ENCODE results near the gene DPH1. TPM values are rescaled to one million over a fixed set of nuclear protein-coding genes. Genes with fewer than 3 reads are reported as not detected.

DPH1 gene
- total RNA-seq, 8 experiments from 2014 or later = 15.3 to 113 (median 29.0) TPM

DNA sequence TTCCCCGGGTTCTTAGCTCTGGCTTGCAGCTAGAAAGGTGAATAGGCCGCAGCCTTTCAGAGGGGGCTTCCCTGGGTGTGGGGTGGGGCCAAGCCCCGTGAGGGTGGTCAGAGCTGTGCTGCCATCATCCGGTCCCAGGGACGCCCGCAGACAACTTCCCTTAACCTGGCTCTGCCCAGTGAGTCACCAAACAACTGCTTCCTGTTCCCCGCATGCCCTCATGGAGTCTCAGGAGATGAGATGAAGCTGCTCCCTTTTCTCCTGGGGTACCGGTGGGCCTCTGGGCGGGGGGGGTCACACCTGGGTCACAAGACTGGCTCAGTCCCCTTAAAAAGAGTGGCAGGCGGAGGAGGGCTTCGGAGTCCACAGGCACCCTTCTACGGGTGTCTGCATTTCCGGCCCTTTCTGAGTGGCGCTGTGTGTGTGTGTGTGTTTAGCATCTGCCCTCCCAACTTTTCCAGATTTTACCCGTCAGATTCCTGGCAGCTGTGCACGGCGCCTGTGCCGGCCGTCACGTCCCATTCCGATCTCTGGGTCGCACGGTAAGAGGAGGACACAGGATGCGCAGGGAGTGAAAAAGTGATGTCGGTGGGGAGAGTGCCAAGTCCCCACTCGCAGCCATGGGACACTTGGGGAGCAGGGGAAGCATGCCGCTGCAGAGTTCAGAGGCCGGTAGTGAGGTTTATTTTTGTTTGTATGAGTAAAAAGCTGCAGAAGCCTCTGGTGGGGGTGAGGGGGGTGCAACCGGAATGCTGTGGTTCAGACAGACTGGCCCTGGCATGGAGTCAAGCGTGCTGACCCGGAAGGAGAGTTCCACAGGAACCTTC is 41.7 kb downstream of the DPH1 start:
- no peak for ATAC-seq (replicated peaks in 6 of 8)
- Histone ChIP-seq H3K4me1 (replicated peaks in 1 of 2) (peaks cover 0 to 6% of the 10 kb centered on the region in 2 donors), H3K27ac (no peak overlapping the region), H3K4me3 (no peak overlapping the region)
- in situ Hi-C loops (cut with MboI; ENCODE audit: low pct_unique_long_range_greater_than_20kb in 2 of 9, low sequenced_read_pairs in 9 of 9, unreplicated experiment in 9 of 9) = loop anchor here in 3 of 9 experiments (25.0 kb wide), 1 partner anchor 166 kb away; no protein-coding TSS in a partner anchor
- 60 to 100% (median 90%) methylated on average over 1 to 20 of the region's 31 CpGs; no CpG with 5 or more reads in 2 of the 10 experiments for WGBS, 10 experiments

GRCh38 chr17:2074919-2075318 is 45.0 kb downstream of the DPH1 start:
- peaks cover 0 to 6% of the 10 kb centered on the region in 2 donors for H3K4me1 ChIP-seq (replicated peaks in 1 of 2)
- ATAC-seq (replicated peaks in 6 of 8) = no peak
- no peak overlapping the region for H3K4me3 ChIP-seq
- in situ Hi-C loops (cut with MboI; ENCODE audit: low pct_unique_long_range_greater_than_20kb in 2 of 9, low sequenced_read_pairs in 9 of 9, unreplicated experiment in 9 of 9) = loop anchor here in 4 of 9 experiments (25.0 kb wide), 1 partner anchor 162 kb away; no protein-coding TSS in a partner anchor
- 60 to 100% methylated on average over 1 to 2 of the region's 10 CpGs; no CpG with 5 or more reads in 8 of the 10 experiments for WGBS, 10 experiments
- no peak overlapping the region for H3K27ac ChIP-seq

DNA sequence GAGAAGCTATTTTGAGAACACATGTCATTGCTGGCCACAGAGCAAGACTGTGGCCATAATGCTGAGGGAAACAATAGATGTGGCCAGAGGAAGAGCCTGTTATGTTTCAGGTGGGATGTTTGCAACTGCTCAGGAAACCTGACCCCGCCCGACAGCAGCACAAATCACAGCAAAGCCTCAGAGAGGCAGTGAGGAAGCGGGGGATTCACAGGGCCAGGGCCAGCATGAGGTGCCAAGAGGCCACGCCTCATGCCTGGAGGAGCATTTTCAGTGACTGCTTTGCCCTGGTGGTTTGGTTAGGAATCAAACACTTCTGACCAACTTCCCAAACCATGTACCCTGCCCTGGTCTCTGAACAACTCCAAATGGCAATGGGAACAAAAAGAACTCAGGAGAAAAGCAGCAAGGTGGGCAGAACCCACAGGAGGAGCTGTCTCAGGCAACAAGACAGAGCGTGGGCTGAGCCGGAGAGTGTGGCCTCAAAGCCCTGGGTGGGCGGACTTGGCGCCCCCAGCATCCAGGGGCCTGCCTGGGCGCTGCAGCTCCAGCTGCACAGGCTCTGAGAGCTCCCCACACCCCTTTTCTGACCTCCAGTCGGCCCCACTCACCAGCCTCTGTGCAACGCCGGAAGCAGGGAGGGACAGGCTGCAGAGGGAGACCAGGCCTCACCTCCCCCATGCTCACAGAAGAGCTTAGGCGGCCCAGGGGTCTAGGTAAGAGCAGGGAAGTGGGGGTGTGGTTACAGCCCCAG is 45.6 kb downstream of the DPH1 start:
- ATAC-seq (replicated peaks in 6 of 8) = peak; percentile 29 to 86 (median 70)
- WGBS, 10 experiments = 0 to 100% (median 47%) methylated on average over 1 to 3 of the region's 13 CpGs; no CpG with 5 or more reads in 4 of the 10 experiments
- peaks cover 0 to 6% of the 10 kb centered on the region in 2 donors for H3K4me1 ChIP-seq (replicated peaks in 1 of 2)
- H3K4me3 ChIP-seq = no peak overlapping the region
- in situ Hi-C loops (cut with MboI; ENCODE audit: low pct_unique_long_range_greater_than_20kb in 2 of 9, low sequenced_read_pairs in 9 of 9, unreplicated experiment in 9 of 9) = loop anchor here in 1 of 9 experiments (25.0 kb wide), 1 partner anchor 162 kb away; no protein-coding TSS in a partner anchor
- peak overlapping the region in 1 of 2 donors; percentile 3 for H3K27ac ChIP-seq

DNA sequence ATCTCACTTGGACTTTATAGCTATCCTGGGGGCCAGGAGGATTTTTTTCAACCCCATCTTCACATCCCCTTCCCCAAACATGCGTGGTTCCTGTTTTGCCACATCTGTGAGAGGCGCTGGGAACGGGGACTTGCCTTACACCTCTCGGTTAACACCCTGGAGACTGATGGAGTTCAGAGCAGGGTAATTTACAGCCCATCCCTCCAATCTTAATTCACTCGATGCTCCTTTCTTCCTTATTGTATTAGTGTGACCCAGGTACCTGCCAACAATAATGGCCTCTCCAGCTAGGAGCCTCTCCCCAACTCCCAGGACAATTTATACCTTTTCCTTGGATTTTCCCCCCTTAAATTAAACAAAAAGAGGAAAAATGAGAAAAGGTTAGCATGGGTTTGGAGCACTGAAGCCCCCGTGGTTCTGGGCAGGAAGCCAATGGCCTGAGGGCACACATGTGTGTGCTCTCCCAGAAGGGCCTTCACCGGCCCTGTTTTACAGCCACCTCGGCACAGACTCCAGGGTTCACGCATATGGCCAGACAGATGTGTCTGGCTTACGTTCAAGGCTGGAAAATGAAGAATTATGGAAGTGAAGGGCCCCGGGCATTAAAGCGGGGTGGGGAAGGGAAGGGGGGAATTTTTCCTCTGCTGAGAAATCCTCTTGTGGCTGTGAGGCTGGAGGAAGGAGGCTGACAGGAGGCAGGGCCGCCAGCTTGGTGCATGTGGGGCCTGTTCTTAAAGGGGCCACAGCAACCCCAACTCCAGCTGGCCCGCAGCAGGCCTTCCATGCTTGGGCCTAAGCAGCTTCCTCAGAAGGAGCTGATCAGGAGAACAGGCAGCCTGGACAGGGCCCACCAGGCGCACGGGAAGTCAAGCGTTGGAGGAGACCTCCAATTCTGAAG is 46.4 kb downstream of the DPH1 start:
- no peak overlapping the region for H3K4me3 ChIP-seq
- 13 to 100% (median 73%) methylated on average over 1 to 9 of the region's 17 CpGs; no CpG with 5 or more reads in 1 of the 10 experiments for WGBS, 10 experiments
- peak overlapping the region; percentile 3 to 26 for H3K27ac ChIP-seq
- peak in 6 of 8 experiments; percentile 4 to 66 (median 32) for ATAC-seq (replicated peaks in 6 of 8)
- in situ Hi-C loops (cut with MboI; ENCODE audit: low pct_unique_long_range_greater_than_20kb in 2 of 9, low sequenced_read_pairs in 9 of 9, unreplicated experiment in 9 of 9) = loop anchor here in 1 of 9 experiments (25.0 kb wide), 1 partner anchor 161 kb away; no protein-coding TSS in a partner anchor
- peaks cover 0 to 6% of the 10 kb centered on the region in 2 donors for H3K4me1 ChIP-seq (replicated peaks in 1 of 2)

- no peak overlapping the region for H3K4me3 ChIP-seq
- WGBS, 10 experiments = 0 to 100% (median 93%) methylated on average over 1 to 3 of the region's 8 CpGs; no CpG with 5 or more reads in 4 of the 10 experiments
- H3K27ac ChIP-seq = no peak overlapping the region
- in situ Hi-C loops (cut with MboI; ENCODE audit: low pct_unique_long_range_greater_than_20kb in 2 of 9, low sequenced_read_pairs in 9 of 9, unreplicated experiment in 9 of 9) = loop anchor here in 1 of 9 experiments (25.0 kb wide), 1 partner anchor 160 kb away; no protein-coding TSS in a partner anchor
- no peak for ATAC-seq (replicated peaks in 6 of 8)
- peaks cover 0 to 6% of the 10 kb centered on the region in 2 donors for H3K4me1 ChIP-seq (replicated peaks in 1 of 2)
Measured at GRCh38 chr17:2077040-2077439, 47.1 kb downstream of the DPH1 start.

GRCh38 chr17:2081564-2081963 is 51.6 kb downstream of the DPH1 start:
- Histone ChIP-seq H3K27ac (no peak overlapping the region), H3K4me1 (replicated peaks in 1 of 2) (peaks cover 15 to 19% of the 10 kb centered on the region in 2 donors)
- in situ Hi-C loops (cut with MboI; ENCODE audit: low pct_unique_long_range_greater_than_20kb in 2 of 9, low sequenced_read_pairs in 9 of 9, unreplicated experiment in 9 of 9) = loop anchor here in 1 of 9 experiments (25.0 kb wide), 1 partner anchor 156 kb away; no protein-coding TSS in a partner anchor

GRCh38 chr17:2082003-2082781 is 52.2 kb downstream of the DPH1 start:
- in situ Hi-C loops (cut with MboI; ENCODE audit: low pct_unique_long_range_greater_than_20kb in 2 of 9, low sequenced_read_pairs in 9 of 9, unreplicated experiment in 9 of 9) = loop anchor here in 1 of 9 experiments (25.0 kb wide), 1 partner anchor 155 kb away; no protein-coding TSS in a partner anchor
- Histone ChIP-seq H3K4me3 (no peak overlapping the region), H3K27ac (no peak overlapping the region), H3K4me1 (replicated peaks in 1 of 2) (peaks cover 18 to 19% of the 10 kb centered on the region in 2 donors)
- 7 to 100% (median 83%) methylated on average over 1 to 5 of the region's 9 CpGs; no CpG with 5 or more reads in 2 of the 10 experiments for WGBS, 10 experiments
- ATAC-seq (replicated peaks in 6 of 8) = peak in 3 of 8 experiments; percentile 5 to 47 (median 45)

More at GRCh38 chr17:2081564-2081963, 51.6 kb downstream of the DPH1 start:
- no peak for ATAC-seq (replicated peaks in 6 of 8)
- no peak overlapping the region for H3K4me3 ChIP-seq
- 17 to 100% (median 80%) methylated on average over 1 to 7 of the region's 9 CpGs; no CpG with 5 or more reads in 3 of the 10 experiments for WGBS, 10 experiments

DNA sequence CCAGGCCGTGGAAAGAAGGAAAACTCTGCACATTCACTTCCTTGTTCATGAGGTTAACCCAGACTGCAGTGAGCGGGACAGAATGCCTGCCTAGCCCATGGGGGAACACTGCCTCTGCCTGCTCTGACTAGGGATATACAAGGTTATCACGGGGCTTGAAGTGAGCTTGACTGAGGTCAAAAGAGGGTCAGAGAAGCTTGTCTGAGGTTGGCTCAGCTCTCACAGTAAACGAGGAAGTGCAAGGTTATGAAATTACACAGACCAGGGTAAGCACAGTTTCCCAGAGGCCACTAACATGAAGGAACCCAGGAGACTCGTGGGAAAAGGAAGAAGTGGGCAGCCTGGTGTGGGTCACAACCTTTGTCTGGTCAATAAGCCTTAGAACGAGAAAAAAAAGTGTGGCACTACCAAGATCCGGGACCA is 53.7 kb downstream of the DPH1 start:
- ATAC-seq (replicated peaks in 6 of 8) = no peak
- WGBS, 10 experiments = 33 to 100% (median 70%) methylated on average over 1 to 5 of the region's 7 CpGs; no CpG with 5 or more reads in 2 of the 10 experiments
- in situ Hi-C loops (cut with MboI; ENCODE audit: low pct_unique_long_range_greater_than_20kb in 2 of 9, low sequenced_read_pairs in 9 of 9, unreplicated experiment in 9 of 9) = loop anchor here in 1 of 9 experiments (25.0 kb wide), 1 partner anchor 154 kb away; no protein-coding TSS in a partner anchor
- Histone ChIP-seq H3K4me3 (no peak overlapping the region), H3K27ac (no peak overlapping the region), H3K4me1 (replicated peaks in 1 of 2) (peaks cover 23 to 30% of the 10 kb centered on the region in 2 donors)

- Histone ChIP-seq H3K4me3 (no peak overlapping the region), H3K27ac (peak overlapping the region in 1 of 2 donors; percentile 70), H3K4me1 (replicated peaks in 1 of 2) (peaks cover 23 to 36% of the 10 kb centered on the region in 2 donors)
- peak; percentile 60 to 80 (median 72) for ATAC-seq (replicated peaks in 6 of 8)
- WGBS, 10 experiments = 0 to 100% (median 75%) methylated on average over 1 to 8 of the region's 8 CpGs; no CpG with 5 or more reads in 3 of the 10 experiments
- in situ Hi-C loops (cut with MboI; ENCODE audit: low pct_unique_long_range_greater_than_20kb in 2 of 9, low sequenced_read_pairs in 9 of 9, unreplicated experiment in 9 of 9) = loop anchor here in 1 of 9 experiments (25.0 kb wide), 1 partner anchor 153 kb away; no protein-coding TSS in a partner anchor
Measured at GRCh38 chr17:2084036-2084765, 54.2 kb downstream of the DPH1 start.

GRCh38 chr17:2084766-2085647 is 55.1 kb downstream of the DPH1 start:
- ATAC-seq (replicated peaks in 6 of 8) = peak; percentile 15 to 72 (median 53)
- in situ Hi-C loops (cut with MboI; ENCODE audit: low pct_unique_long_range_greater_than_20kb in 2 of 9, low sequenced_read_pairs in 9 of 9, unreplicated experiment in 9 of 9) = loop anchor here in 1 of 9 experiments (25.0 kb wide), 1 partner anchor 152 kb away; no protein-coding TSS in a partner anchor
- H3K27ac ChIP-seq = peak overlapping the region in 1 of 2 donors; percentile 70
- peaks cover 28 to 39% of the 10 kb centered on the region in 2 donors for H3K4me1 ChIP-seq (replicated peaks in 1 of 2)
- 20 to 100% (median 67%) methylated on average over 1 to 4 of the region's 13 CpGs; no CpG with 5 or more reads in 5 of the 10 experiments for WGBS, 10 experiments
- no peak overlapping the region for H3K4me3 ChIP-seq
